ENCODE data around the gene PRAMEF18.
"Not testable (repeated sequence)": the region's sequence is repeated elsewhere in the genome, so short reads cannot be mapped to it uniquely, and the experiment has no call there.

PRAMEF18 gene

GRCh38 chr1:13201309-13201708, 24.6 kb downstream of the PRAMEF18 start, which contains the start of gene PRAMEF13:
Gene PRAMEF13, minus strand, starts transcription at chr1:13201409. Its CDS starts 1,820 bp downstream, at chr1:13199589.
- H3K4me3 ChIP-seq (ENCODE audit: control insufficient read depth in 1 of 7, extremely low read depth in 1 of 7, insufficient read depth in 4 of 7, low read depth in 2 of 7, low read length in 6 of 7); H3K27me3 ChIP-seq (replicated peaks in 2 of 5; ENCODE audit: control insufficient read depth in 4 of 5, insufficient read depth in 5 of 5, low read length in 4 of 5); H3K36me3 ChIP-seq (ENCODE audit: control insufficient read depth in 4 of 4, insufficient read depth in 4 of 4, low read length in 3 of 4); H3K4me1 ChIP-seq (ENCODE audit: control extremely low read depth in 1 of 4, control insufficient read depth in 4 of 4, insufficient read depth in 4 of 4, low read length in 3 of 4); DNase-seq; CTCF ChIA-PET; H3K27ac ChIP-seq (ENCODE audit: insufficient read depth in 1 of 2, low read depth in 1 of 2, low read length in 2 of 2, poor library complexity in 1 of 2, severe bottlenecking in 2 of 2); POLR2A ChIA-PET; H3K9me3 ChIP-seq (ENCODE audit: control extremely low read depth in 1 of 5, control insufficient read depth in 4 of 5, insufficient read depth in 2 of 5, low read depth in 1 of 5, low read length in 4 of 5): not testable (repeated sequence)
- WGBS (ENCODE audit: insufficient coverage): no CpG with 5 or more reads among the region's 5 CpGs
